ENCODE measurements around the gene NTF4.
"Not testable (repeated sequence)": the region's sequence is repeated elsewhere in the genome, so short reads cannot be mapped to it uniquely, and the experiment has no call there.

Gene NTF4

GRCh38 chr19:49022116-49022515 is 42.5 kb downstream of the NTF4 start:
- Histone ChIP-seq H3K9ac (ENCODE audit: low read length) (no peak overlapping the region), H3K4me1 (ENCODE audit: control insufficient read depth, insufficient read depth, low read length) (peaks cover 15% of the 10 kb centered on the region), H3K9me3 (ENCODE audit: control insufficient read depth, low read length) (no peaks in the 10 kb centered on the region), H3K4me3 (ENCODE audit: low read length) (no peak overlapping the region), H3K36me3 (ENCODE audit: control insufficient read depth, insufficient read depth, low read length) (no peaks in the 10 kb centered on the region), H3K27me3 (ENCODE audit: control insufficient read depth, insufficient read depth, low read length) (peaks cover 31% of the 10 kb centered on the region)

- Histone ChIP-seq H3K9ac (ENCODE audit: low read length) (no peak overlapping the region), H3K4me1 (ENCODE audit: control insufficient read depth, insufficient read depth, low read length) (peaks cover 15% of the 10 kb centered on the region), H3K27me3 (ENCODE audit: control insufficient read depth, insufficient read depth, low read length) (peaks cover 31% of the 10 kb centered on the region), H3K9me3 (ENCODE audit: control insufficient read depth, low read length) (no peaks in the 10 kb centered on the region), H3K4me3 (ENCODE audit: low read length) (no peak overlapping the region), H3K36me3 (ENCODE audit: control insufficient read depth, insufficient read depth, low read length) (no peaks in the 10 kb centered on the region)
These were observed 43.4 kb downstream of the NTF4 start for GRCh38 chr19:49020931-49021895.

- no peaks in the 10 kb centered on the region for H3K36me3 ChIP-seq (ENCODE audit: control insufficient read depth, insufficient read depth, low read length)
- no peak overlapping the region for H3K9ac ChIP-seq (ENCODE audit: low read length)
- peaks cover 15% of the 10 kb centered on the region for H3K4me1 ChIP-seq (ENCODE audit: control insufficient read depth, insufficient read depth, low read length)
These were observed 44.3 kb downstream of the NTF4 start for GRCh38 chr19:49020342-49020741.

GRCh38 chr19:49019242-49019932 is 45.2 kb downstream of the NTF4 start:
- Histone ChIP-seq H3K36me3 (ENCODE audit: control insufficient read depth, insufficient read depth, low read length) (no peaks in the 10 kb centered on the region), H3K9ac (ENCODE audit: low read length) (peak overlapping the region; percentile 8), H3K27me3 (ENCODE audit: control insufficient read depth, insufficient read depth, low read length) (peaks cover 31% of the 10 kb centered on the region), H3K4me3 (ENCODE audit: low read length) (peak overlapping the region; percentile 3), H3K4me1 (ENCODE audit: control insufficient read depth, insufficient read depth, low read length) (peaks cover 15% of the 10 kb centered on the region), H3K9me3 (ENCODE audit: control insufficient read depth, low read length) (no peaks in the 10 kb centered on the region)

More at GRCh38 chr19:49020342-49020741, 44.3 kb downstream of the NTF4 start:
- Histone ChIP-seq H3K27me3 (ENCODE audit: control insufficient read depth, insufficient read depth, low read length) (peaks cover 31% of the 10 kb centered on the region), H3K4me3 (ENCODE audit: low read length) (no peak overlapping the region), H3K9me3 (ENCODE audit: control insufficient read depth, low read length) (no peaks in the 10 kb centered on the region)

- peaks cover 15% of the 10 kb centered on the region for H3K4me1 ChIP-seq (ENCODE audit: control insufficient read depth, insufficient read depth, low read length)
- peak overlapping the region; percentile 34 for H3K9ac ChIP-seq (ENCODE audit: low read length)
- peaks cover 31% of the 10 kb centered on the region for H3K27me3 ChIP-seq (ENCODE audit: control insufficient read depth, insufficient read depth, low read length)
- not testable (repeated sequence) for H3K9me3 ChIP-seq (ENCODE audit: control insufficient read depth, low read length); H3K36me3 ChIP-seq (ENCODE audit: control insufficient read depth, insufficient read depth, low read length)
- peak overlapping the region; percentile 3 for H3K4me3 ChIP-seq (ENCODE audit: low read length)
These were observed 46.0 kb downstream of the NTF4 start for GRCh38 chr19:49018388-49019241.

- no peaks in the 10 kb centered on the region for H3K36me3 ChIP-seq (ENCODE audit: control insufficient read depth, insufficient read depth, low read length)
- no peak overlapping the region for H3K4me3 ChIP-seq (ENCODE audit: low read length)
- H3K9ac ChIP-seq (ENCODE audit: low read length): peak overlapping the region; percentile 34
- H3K4me1 ChIP-seq (ENCODE audit: control insufficient read depth, insufficient read depth, low read length): peaks cover 15% of the 10 kb centered on the region
- H3K27me3 ChIP-seq (ENCODE audit: control insufficient read depth, insufficient read depth, low read length): peaks cover 31% of the 10 kb centered on the region
- no peaks in the 10 kb centered on the region for H3K9me3 ChIP-seq (ENCODE audit: control insufficient read depth, low read length)
These were observed 46.8 kb downstream of the NTF4 start for GRCh38 chr19:49017666-49018351.

- peaks cover 15% of the 10 kb centered on the region for H3K4me1 ChIP-seq (ENCODE audit: control insufficient read depth, insufficient read depth, low read length)
- no peaks in the 10 kb centered on the region for H3K9me3 ChIP-seq (ENCODE audit: control insufficient read depth, low read length)
- H3K36me3 ChIP-seq (ENCODE audit: control insufficient read depth, insufficient read depth, low read length): no peaks in the 10 kb centered on the region
- no peak within 1 kb of the TSS for H3K4me3 ChIP-seq (ENCODE audit: low read length)
- H3K9ac ChIP-seq (ENCODE audit: low read length): peak within 1 kb of the TSS; percentile 34
- H3K27me3 ChIP-seq (ENCODE audit: control insufficient read depth, insufficient read depth, low read length): peaks cover 31% of the 10 kb centered on the region
These were observed 47.5 kb downstream of the NTF4 start, which contains the start of gene LHB for GRCh38 chr19:49017041-49017665. TSS of gene LHB (minus strand) at chr19:49017091. CDS start at chr19:49017081, 10 bp downstream.

GRCh38 chr19:49016067-49016839 is 48.4 kb downstream of the NTF4 start:
- Histone ChIP-seq H3K36me3 (ENCODE audit: control insufficient read depth, insufficient read depth, low read length) (no peaks in the 10 kb centered on the region), H3K9me3 (ENCODE audit: control insufficient read depth, low read length) (no peaks in the 10 kb centered on the region), H3K4me3 (ENCODE audit: low read length) (no peak overlapping the region), H3K4me1 (ENCODE audit: control insufficient read depth, insufficient read depth, low read length) (peaks cover 15% of the 10 kb centered on the region), H3K27me3 (ENCODE audit: control insufficient read depth, insufficient read depth, low read length) (peaks cover 26% of the 10 kb centered on the region), H3K9ac (ENCODE audit: low read length) (no peak overlapping the region)

- Histone ChIP-seq H3K27me3 (ENCODE audit: control insufficient read depth, insufficient read depth, low read length) (peaks cover 13% of the 10 kb centered on the region), H3K9ac (ENCODE audit: low read length) (no peak overlapping the region), H3K4me3 (ENCODE audit: low read length) (no peak overlapping the region), H3K9me3 (ENCODE audit: control insufficient read depth, low read length) (no peaks in the 10 kb centered on the region), H3K36me3 (ENCODE audit: control insufficient read depth, insufficient read depth, low read length) (no peaks in the 10 kb centered on the region), H3K4me1 (ENCODE audit: control insufficient read depth, insufficient read depth, low read length) (peaks cover 14% of the 10 kb centered on the region)
These were observed 49.8 kb downstream of the NTF4 start for GRCh38 chr19:49014870-49015255.

- Histone ChIP-seq H3K9ac (ENCODE audit: low read length) (no peak overlapping the region), H3K9me3 (ENCODE audit: control insufficient read depth, low read length) (no peaks in the 10 kb centered on the region), H3K27me3 (ENCODE audit: control insufficient read depth, insufficient read depth, low read length) (peaks cover 9% of the 10 kb centered on the region), H3K4me3 (ENCODE audit: low read length) (no peak overlapping the region), H3K36me3 (ENCODE audit: control insufficient read depth, insufficient read depth, low read length) (no peaks in the 10 kb centered on the region), H3K4me1 (ENCODE audit: control insufficient read depth, insufficient read depth, low read length) (peaks cover 9% of the 10 kb centered on the region)
These were observed 50.3 kb downstream of the NTF4 start for GRCh38 chr19:49014123-49014869.

Data from mucosa of stomach (tissue), 1 donor.